HG02885 (cell line): ENCODE measurements around the gene ANKRD44.

Experiments
- ATAC-seq: cut with Tn5 transposase; IDR thresholded peaks from one replicate; pipeline ENCODE4 v1.9.1; 2021; ENCODE audit warnings: mild to moderate bottlenecking; ENCODE audit not compliant: unreplicated experiment, poor library complexity

The ANKRD44 gene

DNA sequence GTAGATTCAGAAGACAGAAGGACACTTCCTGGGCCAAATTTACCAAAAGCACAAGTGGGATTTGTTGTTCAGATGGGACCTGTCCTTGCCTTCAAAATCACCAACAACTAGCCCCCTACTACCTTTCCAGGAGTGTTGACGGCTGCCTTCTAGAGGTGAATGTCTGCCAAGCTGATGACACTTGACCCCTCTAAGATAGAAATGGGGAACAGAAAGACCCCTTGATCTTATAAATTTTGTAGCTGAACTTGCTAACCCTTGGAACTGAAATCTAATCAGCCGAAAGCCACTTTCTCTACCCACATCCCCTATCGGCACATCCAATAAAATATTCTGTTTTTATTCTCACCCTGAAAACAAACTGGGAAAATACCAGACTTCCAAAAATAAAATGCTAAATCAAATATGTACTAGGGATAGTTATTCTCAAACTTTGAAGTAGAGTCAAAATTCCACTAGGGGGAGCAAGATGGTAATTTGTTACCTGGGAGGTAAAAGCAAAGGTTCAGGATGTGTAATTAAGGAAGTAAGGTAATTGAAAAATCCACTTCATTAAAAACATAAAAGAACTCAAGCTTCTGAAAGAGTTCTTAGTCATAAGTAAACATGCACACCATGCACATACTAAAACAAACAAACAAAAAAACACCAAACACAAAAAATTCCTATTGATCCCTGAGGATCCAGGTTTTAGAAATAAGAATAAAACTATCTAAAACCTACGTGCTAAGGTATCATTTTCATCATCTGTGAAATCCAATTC, 119.2 kb downstream of the ANKRD44 start:
- ATAC-seq: peak; percentile 58

DNA sequence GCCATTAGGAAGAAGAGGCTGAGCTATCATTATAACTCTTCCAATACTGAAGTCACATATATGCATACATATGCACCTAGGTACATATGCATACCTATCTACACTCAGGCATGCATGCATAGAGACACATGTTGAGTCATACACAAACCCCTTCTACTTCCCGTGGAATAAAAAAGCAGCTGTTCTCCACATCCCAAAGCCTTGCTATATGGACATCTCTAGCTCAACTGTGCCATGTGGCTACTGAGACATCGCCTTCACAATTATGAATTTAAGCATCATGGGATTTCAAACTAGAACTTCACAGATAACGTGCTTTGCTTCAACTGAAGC, 120.5 kb downstream of the ANKRD44 start:
- ATAC-seq: no peak

DNA sequence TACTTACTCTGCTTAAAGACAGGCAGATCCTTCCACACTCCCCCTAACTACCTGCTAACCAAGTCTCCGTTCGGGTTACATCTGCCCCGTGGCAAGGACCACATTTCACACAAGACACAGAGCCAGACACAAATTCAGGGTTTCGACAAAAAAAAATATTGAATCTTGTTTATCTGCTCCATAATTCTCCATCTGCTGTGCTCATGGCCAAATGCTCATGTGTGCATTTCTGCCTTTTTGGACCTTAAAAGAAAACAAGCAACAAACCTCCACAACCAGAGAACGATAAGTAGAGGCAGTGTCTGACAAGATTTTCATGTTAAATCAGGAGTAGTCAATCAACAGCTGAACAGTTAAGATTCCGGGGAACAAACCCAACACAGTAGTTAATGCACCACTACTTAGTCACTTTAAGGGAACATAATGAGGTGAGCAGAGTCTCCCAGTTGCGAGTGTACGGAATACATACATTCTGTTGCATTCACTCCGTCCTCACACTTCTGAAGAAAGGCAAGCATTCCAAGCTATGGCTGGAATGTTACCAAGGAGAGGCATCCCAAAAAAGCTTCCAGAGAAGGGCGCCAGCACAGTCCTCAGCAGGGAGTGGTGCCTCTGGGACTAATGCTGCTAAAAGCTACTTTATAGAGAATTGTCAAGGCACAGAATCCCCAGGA, 121.0 kb downstream of the ANKRD44 start:
- ATAC-seq: no peak

DNA sequence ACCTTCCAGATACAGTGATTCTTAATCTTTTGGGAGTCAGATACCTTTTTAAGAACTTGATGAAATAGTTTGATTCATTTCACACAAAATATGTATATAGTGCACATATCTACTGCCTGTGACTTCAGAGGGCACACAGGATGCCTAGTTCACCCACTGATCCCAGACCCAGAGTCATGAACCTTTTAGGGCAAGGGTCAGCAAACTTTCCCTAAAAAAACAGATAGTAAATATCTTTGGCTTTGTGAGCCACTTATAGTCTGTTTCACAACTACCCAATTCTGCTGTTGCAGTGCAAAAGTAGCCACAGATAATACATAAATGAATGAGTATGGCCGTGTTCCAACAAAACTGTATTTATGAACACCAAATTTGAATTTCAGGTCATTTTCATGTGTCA, 124.9 kb downstream of the ANKRD44 start:
- ATAC-seq: no peak

DNA sequence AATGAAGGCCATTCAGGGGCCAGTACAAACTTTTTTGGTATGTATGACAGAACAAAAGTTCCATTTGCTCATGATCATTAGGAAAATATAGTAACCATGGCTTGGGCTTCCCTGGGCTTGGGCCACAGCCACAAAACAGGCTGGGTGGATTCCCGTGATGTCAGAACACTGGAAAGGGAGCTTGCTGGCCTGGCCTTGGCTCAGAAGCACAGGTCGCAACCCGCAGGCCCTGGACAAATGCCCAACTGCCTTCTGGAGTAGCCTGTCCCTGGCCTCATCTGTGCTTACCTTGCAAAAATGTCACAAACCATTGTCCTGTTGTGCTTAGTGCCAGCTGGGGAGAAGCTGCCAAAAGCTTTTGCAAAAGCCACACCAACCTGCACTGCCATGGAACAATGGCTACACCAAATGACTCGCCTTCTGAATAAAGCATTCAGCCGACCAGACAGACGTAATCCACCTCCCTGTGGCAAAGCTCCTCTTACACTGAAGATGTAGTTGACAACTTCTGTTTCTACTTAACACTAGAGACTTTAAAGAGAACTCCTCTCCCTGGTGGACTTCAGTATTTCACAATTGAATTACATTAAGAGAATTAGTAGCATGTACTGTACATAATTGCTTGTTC, 125.5 kb downstream of the ANKRD44 start:
- no peak for ATAC-seq

DNA sequence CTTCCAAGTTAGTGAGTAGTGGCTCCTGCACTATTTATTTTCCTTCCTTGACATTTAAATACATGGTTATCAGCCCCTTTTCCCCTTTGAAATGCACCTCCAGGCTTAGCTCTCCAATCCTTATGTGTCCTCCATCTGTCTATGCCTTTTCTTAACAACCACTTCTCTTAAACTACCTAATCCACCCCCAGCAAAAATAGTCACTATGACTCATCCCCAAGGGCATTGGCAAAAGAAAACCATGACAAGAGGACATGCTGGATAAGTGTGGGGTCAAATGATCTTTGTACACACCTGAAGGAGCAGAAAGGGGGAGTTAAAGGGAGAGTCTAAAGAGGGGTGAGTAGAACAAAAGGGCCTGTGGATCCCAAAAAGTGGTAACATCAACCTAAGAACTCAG, 127.2 kb downstream of the ANKRD44 start:
- no peak for ATAC-seq

DNA sequence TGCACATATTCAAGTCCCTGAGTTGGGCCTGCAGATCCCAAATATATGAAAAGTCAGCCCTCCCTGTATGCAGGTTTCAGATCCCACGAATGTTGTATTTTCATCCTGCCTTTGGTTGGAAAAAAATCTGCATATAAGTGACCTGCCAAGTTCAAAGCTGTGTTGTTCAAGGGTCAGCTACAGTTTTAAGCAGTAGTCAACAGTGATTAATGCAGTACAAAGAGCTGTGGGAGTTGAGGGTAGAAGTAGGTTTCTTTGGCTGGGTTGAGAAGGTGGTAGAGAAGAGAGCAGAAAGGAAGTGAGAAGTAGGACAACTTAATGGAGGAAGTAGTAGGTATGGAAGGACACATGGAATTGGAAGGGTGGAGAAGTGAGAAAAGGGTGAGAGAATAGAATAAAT, 127.9 kb downstream of the ANKRD44 start:
- no peak for ATAC-seq

GRCh38 chr2:197181491-197181890, 129.1 kb downstream of the ANKRD44 start:
- ATAC-seq: no peak

DNA sequence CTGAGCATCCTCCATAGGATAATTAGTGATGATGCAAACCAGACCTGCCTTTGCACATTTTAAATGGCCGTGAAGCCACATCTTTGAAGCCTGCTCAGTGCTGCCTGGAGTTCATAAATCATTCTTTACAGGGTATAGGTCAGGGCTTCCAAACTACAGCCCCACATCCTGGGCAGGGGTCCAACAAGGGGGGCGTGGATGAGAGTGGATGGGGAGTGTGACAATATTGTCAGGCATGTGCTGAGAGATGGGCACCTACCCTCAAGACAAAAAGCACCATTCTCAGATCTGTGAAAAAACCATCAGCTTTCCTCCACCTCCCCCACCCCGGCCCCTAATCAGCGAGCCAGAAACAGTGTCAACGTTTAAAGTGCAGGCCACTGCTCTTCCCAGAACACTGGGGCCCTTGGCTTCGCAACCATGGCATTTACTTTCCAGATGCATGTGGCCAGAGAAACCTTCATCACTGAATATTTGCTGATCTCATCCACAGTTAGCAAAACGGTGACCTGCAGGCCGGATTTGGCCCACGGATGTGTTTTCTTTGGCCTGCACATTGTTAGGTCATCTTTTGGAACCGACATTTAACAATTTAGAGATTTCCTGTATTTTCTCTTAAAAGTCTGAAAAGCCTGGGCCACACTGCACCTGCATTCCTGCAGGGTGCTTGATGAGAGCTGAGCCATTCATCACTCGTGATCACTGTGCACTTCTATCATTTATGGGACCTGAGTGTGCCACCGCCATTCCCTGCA, 130.7 kb downstream of the ANKRD44 start:
- no peak for ATAC-seq

DNA sequence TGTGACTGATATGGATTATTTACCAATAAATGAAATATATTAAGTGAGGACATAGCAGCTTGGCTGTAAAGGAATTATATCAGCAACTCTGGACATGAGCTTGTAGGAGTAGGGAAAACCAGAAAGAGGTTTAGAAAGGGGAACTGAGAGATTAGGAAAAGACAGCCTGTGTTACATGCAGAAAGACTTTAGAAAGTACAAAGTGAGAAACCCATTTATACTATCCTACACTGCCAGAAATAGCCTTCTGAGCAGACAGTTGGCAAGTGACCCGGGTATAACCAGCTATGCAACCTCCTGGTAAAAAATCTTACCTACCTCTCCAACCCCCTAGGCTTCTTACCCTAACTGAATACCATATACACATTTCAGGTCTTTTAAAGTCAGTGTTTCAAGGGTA, 134.1 kb downstream of the ANKRD44 start:
- no peak for ATAC-seq

DNA sequence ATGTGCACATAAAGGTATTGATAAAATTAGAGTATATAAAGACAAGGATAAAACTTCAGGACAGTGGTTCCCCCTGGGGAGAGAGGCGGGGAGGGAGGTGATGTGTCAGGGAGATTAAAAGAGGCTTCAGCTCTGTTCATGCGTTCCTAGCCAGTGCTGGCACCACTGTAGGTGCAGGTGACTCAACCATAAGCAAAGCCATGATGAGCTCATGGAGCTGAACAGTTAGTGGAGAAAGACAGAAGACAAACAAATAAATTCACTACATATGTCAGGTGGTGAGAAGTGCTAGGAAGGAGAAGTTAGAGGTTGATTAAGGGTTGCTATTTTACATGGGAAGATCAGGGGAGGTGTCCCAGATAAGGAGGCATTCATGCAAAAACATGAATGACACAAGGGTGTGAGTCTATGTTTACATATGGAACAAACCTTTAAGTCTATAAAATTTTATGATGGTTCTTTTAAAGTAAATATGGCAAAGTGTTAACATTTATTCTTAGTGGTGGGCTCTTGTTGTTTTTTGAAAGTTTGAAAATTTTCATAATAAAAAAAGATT, 136.0 kb downstream of the ANKRD44 start:
- no peak for ATAC-seq

GRCh38 chr2:197171582-197171981, 139.0 kb downstream of the ANKRD44 start:
- no peak for ATAC-seq

GRCh38 chr2:197170208-197170607, 140.4 kb downstream of the ANKRD44 start:
- no peak for ATAC-seq

- ATAC-seq: peak; percentile 87
Observed at GRCh38 chr2:197168705-197169104, 141.9 kb downstream of the ANKRD44 start.

DNA sequence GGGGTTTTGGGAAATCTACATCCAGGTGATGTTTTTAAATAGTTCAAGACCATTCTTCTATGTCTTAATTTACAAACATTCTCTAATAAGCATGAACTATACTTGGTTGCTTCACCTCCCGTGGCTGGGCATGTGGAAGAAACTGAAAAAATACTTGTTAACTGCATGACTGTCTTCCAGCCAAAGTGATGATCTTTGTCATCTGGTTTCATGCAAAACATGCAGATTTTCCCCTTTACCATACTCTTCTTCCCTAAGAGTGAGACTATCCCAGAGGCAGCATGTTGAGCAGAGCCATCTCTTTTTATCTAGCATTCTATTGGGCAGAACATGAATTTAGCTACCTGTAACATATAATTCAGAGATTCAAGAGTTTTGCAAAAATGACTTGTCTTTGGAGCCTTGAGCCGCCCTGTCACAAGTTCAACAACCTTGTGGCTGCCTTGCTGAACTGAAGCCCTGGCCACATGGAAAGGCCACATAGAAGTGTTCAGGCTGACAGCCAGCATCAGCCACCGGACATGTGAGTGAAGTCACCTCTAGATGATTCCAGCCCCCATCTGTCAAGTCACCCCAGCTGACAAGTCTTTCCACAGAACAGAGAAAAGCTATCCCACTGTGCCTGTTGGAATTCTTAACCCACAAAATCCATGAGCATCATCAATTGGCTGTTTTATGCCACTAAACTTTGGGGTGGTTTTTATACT, 142.8 kb downstream of the ANKRD44 start:
- ATAC-seq: no peak

DNA sequence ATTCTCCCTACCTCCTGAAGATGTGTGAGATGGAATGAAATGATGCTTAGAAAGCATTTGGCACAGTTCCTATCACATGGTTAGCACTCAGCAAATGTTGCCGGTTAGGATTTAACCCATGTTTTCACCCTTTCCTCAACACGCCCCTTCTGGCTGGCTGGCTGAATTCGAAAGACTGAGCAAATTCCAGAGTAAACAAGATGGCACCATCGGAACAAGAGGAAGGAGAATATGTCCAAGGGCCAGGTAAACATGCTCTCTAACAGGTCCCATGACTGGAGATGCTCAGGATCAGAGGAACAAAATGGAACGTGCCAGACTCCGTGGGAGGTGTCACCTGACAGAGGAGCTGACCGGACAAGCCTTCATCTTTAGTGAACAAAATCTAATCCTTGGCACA, 145.6 kb downstream of the ANKRD44 start:
- no peak for ATAC-seq

- no peak for ATAC-seq
Observed at GRCh38 chr2:197164141-197164754, 146.3 kb downstream of the ANKRD44 start.

- ATAC-seq: no peak
Observed at GRCh38 chr2:197163712-197164140, 146.9 kb downstream of the ANKRD44 start.

- ATAC-seq: no peak
Observed at GRCh38 chr2:197161774-197162173, 148.8 kb downstream of the ANKRD44 start.
